ENCODE data around the gene IGFN1. TPM values are rescaled to one million over a fixed set of nuclear protein-coding genes. Genes with fewer than 3 reads are reported as not detected.

Gene IGFN1
- total and polyA plus RNA-seq, 10 of the 15 experiments (the other 5 are each of a cell fraction or from before 2014, with no cell fraction given) = not detected

GRCh38 chr1:201222125-201222524, 31.5 kb downstream of the IGFN1 start (continued):
- TF ChIP-seq ATF2 (IDR thresholded peaks at IDR 0.05; ENCODE audit: low read length) (no peak), NKRF (conservative IDR thresholded peaks at IDR 0.05) (no peak), EGR1 (IDR thresholded peaks at IDR 0.05; ENCODE audit: borderline replicate concordance in 1 of 2, low read depth in 2 of 2, low read length in 2 of 2) (no peak), BRCA1 (IDR thresholded peaks at IDR 0.05; ENCODE audit: low read depth, low read length) (no peak), HDAC2 (IDR thresholded peaks at IDR 0.05) (no peak), KAT2A (conservative IDR thresholded peaks at IDR 0.05; ENCODE audit: control insufficient read depth, low read depth, low read length) (no peak), MEF2B (IDR thresholded peaks at IDR 0.05; ENCODE audit: partially characterized antibody, poor library complexity, severe bottlenecking) (no peak), JUNB (IDR thresholded peaks at IDR 0.05) (no peak), GABPA (IDR thresholded peaks at IDR 0.05; ENCODE audit: low read depth) (no peak), POLR2AphosphoS2 (IDR thresholded peaks at IDR 0.05; ENCODE audit: low read depth, low read length) (no peak)

Data from GM12878 (cell line).